K562 (cell line): ENCODE measurements around the gene CDCA3. TPM values are rescaled to one million over a fixed set of nuclear protein-coding genes. Genes with fewer than 3 reads are reported as not detected.
A peak's percentile ranks its signal among the peaks of the same experiment; 100 is the strongest.

Experiments
- MCM5 ChIP-seq: fragments of 450-650 bp; IDR thresholded peaks from 2 replicates; pipeline ENCODE4 v1.6.1; 2016; ENCODE audit warnings: low read depth
- NFE2L1 ChIP-seq: fragments of 450-650 bp; IDR thresholded peaks from 2 replicates; pipeline ENCODE4 v1.6.1; 2016; ENCODE audit warnings: missing genetic modification characterization, low read depth, mild to moderate bottlenecking, missing compliant biosample characterization, moderate library complexity, borderline replicate concordance
- NR2F6 ChIP-seq: fragments of 450-650 bp; formaldehyde crosslinking; IDR thresholded peaks from 2 replicates; pipeline ENCODE4 v1.4.0; 2020; ENCODE audit warnings: mild to moderate bottlenecking
- RBM15 ChIP-seq: fragments of 200-400 bp; formaldehyde crosslinking; IDR thresholded peaks from 2 replicates; pipeline ENCODE4 v1.6.1; 2018; ENCODE audit warnings: mild to moderate bottlenecking, low read length, moderate library complexity; ENCODE audit not compliant: insufficient read depth
- RBM34 ChIP-seq: fragments of 200-400 bp; formaldehyde crosslinking; IDR thresholded peaks from 2 replicates; pipeline ENCODE4 v1.6.1; 2018; ENCODE audit warnings: low read length, borderline replicate concordance; ENCODE audit not compliant: insufficient read depth
- TCF15 ChIP-seq: fragments of 250-450 bp; sonication (Bioruptor Pico); IDR thresholded peaks from 2 replicates; pipeline ENCODE4 v1.8.0; 2022; ENCODE audit warnings: moderate library complexity, mild to moderate bottlenecking, inconsistent platforms
- THAP12 ChIP-seq: fragments of 250-450 bp; sonication (Bioruptor Pico); IDR thresholded peaks from 2 replicates; pipeline ENCODE4 v1.9.0; 2021; ENCODE audit warnings: mild to moderate bottlenecking, inconsistent platforms
- TRIM25 ChIP-seq: fragments of 450-650 bp; IDR thresholded peaks from 2 replicates; pipeline ENCODE4 v1.7.0; 2016; ENCODE audit warnings: borderline replicate concordance
- ZBTB9 ChIP-seq: fragments of 450-650 bp; formaldehyde crosslinking; IDR thresholded peaks from 2 replicates; pipeline ENCODE4 v1.4.0; 2020; ENCODE audit warnings: mild to moderate bottlenecking, moderate library complexity
- ZHX1 ChIP-seq: fragments of 150-350 bp; conservative IDR thresholded peaks from 2 replicates; pipeline ENCODE4 v1.6.1; 2014; ENCODE audit warnings: low read length
- ZNF584 ChIP-seq: fragments of 200-800 bp; sonication (Bioruptor generic); IDR thresholded peaks from 2 replicates; pipeline ENCODE4 v1.6.1; 2016; ENCODE audit warnings: low read depth, mild to moderate bottlenecking, missing genetic modification characterization, missing compliant biosample characterization
- ZNF644 ChIP-seq: fragments of 200-800 bp; sonication (Bioruptor generic); IDR thresholded peaks from 2 replicates; pipeline ENCODE4 v1.6.1; 2016; ENCODE audit warnings: low read depth, missing genetic modification characterization, missing compliant biosample characterization
- polyA plus RNA-seq, 8 experiments: library from polyadenylated mRNA; depleted of rRNA in 4 of 8; stranded (reverse) in 5 of 8; unstranded in 3 of 8; fragments of >200 nt; fragmentation: Nextera tagmentation in 2 of 8; fragmentation: Illumina TruSeq in 1 of 8; extraction: Ambion mirVana in 2 of 8; extraction: Trizol in 1 of 8; gene quantifications; 2 replicates each; pipeline versions ENCODE4 v1.2.1 to v1.2.3, GENCODE V29; 2011 to 2014; ENCODE audit warnings: inconsistent platforms in 1 of 8, missing spikeins in 1 of 8
- total RNA-seq, 7 experiments: library from RNA; depleted of rRNA in 6 of 7; stranded (reverse); fragments of >200 nt in 6 of 7; fragmentation: Illumina TruSeq in 2 of 7; extraction: Trizol in 2 of 7; gene quantifications; 2 replicates each; pipeline versions ENCODE4 v1.2.1 to v1.2.3, GENCODE V29; 2011 to 2021; ENCODE audit warnings: low replicate concordance in 1 of 7
- TF ChIP-seq, protein P1 (sequence below): fragments of 250-450 bp; sonication (Bioruptor Pico); IDR thresholded peaks from 2 replicates; pipeline ENCODE4 v1.5.0; 2021; ENCODE audit warnings: mild to moderate bottlenecking, moderate library complexity

The CDCA3 gene
- total and polyA plus RNA-seq, 9 of the 15 experiments (the other 6 are each of a cell fraction or from before 2014, with no cell fraction given) = 24.2 to 80.8 (median 55.1) TPM

DNA sequence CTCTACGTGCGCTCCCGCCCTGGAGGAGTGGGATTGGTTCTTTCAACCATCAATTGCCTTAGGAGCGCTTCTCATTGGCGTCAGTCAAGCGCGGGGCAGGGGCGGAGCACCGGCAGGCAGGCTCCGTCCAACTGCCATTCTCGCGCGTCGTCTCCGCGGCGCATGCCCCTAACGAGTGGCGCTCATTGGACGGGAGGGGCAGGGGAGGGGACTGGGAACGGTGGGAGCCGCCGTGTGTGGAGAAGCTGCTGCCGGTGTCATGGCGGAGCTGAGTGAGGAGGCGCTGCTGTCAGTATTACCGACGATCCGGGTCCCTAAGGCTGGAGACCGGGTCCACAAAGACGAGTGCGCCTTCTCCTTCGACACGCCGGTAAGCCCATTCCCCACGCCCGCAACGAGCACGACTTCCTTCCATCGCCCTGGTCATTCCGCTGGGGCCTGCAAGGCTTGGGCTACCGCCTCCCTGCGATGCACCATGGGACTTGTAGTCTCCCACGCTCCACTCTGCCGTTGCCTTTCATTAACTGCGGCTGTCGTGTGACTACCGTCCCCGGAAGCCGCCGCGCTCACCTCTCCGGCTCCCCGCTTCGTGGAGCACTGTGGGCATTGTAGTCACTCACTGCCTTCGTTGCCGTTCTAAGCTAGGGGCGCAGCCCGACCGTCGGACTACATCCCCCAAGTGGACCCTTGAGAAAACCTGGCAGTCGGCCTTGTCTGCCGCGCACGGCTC lies 1.0 kb upstream of the CDCA3 start, which contains the start of gene USP5 (continued):
- TF ChIP-seq RBM34 = no peak
- 0 out of 2 replicates have a peak, but pooled peaks have one; percentile 60 for TF ChIP-seq ZHX1
- TF ChIP-seq TRIM25 = no peak
- TF ChIP-seq, protein P1, sequence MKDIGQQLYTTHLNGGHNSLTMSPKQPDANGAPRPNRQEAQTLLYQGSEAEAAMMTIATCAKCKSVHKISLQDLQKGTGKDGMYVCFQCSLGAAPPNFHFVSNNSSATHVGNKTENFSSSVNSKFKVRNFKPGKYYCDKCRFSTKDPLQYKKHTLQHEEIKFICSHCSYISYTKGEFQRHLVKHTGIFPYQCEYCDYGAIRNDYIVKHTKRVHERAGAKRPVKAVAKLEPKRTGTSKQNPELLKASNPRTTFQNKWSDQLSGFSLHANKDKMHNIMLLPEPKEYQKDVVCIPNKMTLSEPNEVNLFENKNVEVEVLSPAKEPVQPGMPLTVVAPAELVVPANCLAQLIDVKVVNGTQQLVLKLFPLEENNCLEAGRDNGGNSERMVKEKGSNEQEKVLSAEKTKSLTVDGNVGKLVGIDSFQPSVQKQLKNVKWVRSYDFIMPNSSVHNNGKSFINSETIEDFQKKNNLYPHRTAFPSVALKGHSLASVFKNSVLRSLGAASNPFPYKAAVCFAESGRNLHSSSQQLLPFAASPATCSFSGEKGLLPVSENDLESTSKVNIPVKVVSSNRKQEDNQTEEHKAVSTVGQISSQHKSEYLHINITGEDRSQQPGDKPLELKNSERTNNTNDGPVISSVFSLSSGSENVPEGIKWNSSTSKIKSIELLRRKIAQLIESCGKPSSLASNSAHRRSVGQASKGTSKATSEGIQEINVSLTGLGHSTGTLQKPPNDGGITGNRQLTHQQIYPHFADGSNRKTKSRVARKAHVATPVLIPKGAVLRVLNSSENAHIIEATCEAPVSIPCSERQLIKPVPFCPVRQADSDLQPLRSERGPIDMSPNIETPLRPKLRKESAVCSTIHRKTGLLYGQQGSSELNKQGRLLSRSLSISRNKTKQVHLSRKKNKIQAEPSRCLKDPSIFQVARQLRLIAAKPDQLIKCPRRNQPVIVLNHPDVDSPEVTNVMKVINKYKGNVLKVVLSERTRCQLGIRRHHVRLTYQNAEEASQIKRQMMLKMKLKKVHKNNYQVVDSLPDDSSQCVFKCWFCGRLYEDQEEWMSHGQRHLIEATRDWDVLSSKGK (CRISPR knock-in tag) = no peak
- peak; percentile 99 for TF ChIP-seq ZNF584 (CRISPR knock-in tag)
- TF ChIP-seq NFE2L1 = no peak
- no peak for TF ChIP-seq RBM15
- TF ChIP-seq THAP12 = peak; percentile 61
- TF ChIP-seq MCM5 = no peak
- no peak for TF ChIP-seq NR2F6 (CRISPR knock-in tag)
- TF ChIP-seq ZBTB9 (CRISPR knock-in tag) = peak; percentile 97
- peak; percentile 99 for TF ChIP-seq ZNF644 (tag)
- peak; percentile 82; the same call in 1 of the 2 replicates for TF ChIP-seq TCF15 (CRISPR knock-in tag)
